Keratinocyte (primary cell): ENCODE measurements around the gene DCAF8L1. TPM values are rescaled to one million over a fixed set of nuclear protein-coding genes. Genes with fewer than 3 reads are reported as not detected.
"Not testable (repeated sequence)": the region's sequence is repeated elsewhere in the genome, so short reads cannot be mapped to it uniquely, and the experiment has no call there.

Experiments used
- DNase-seq: peaks from one replicate; pipeline ENCODE4 v3.0.0-alpha.2; 2011; ENCODE audit warnings: low read depth, missing footprints, low spot score
- FAIRE-seq: peaks from 2 replicates; lab custom pipeline; 2011; peaks lifted over from hg19 to GRCh38; lab: Jason Lieb, UNC
- H2AFZ ChIP-seq: 2 replicates; pipeline ENCODE4 v1.6.0; 2012; ENCODE audit warnings: low read length, control low read depth, inconsistent platforms; ENCODE audit not compliant: control insufficient read depth
- H3K27ac ChIP-seq: 2 replicates; pipeline ENCODE4 v1.5.1; 2011; ENCODE audit warnings: low read length; ENCODE audit not compliant: control insufficient read depth, insufficient read depth
- H3K27me3 ChIP-seq: 3 replicates; pipeline ENCODE4 v1.6.0; 2011; ENCODE audit warnings: low read length; ENCODE audit not compliant: control insufficient read depth, insufficient read depth; ENCODE audit errors: extremely low read depth
- H3K36me3 ChIP-seq, 2 experiments: 2 replicates in 1 of 2; 3 replicates in 1 of 2; pipeline ENCODE4 v1.5.1; 2011; ENCODE audit warnings: low read length in 2 of 2, mild to moderate bottlenecking in 1 of 2; ENCODE audit not compliant: control insufficient read depth in 2 of 2, insufficient read depth in 2 of 2; ENCODE audit errors: extremely low read depth in 1 of 2
- H3K4me1 ChIP-seq: 3 replicates; pipeline ENCODE4 v1.5.1; 2011; ENCODE audit warnings: low read length; ENCODE audit not compliant: control insufficient read depth, insufficient read depth; ENCODE audit errors: extremely low read depth
- H3K4me2 ChIP-seq: 3 replicates; pipeline ENCODE4 v1.6.0; 2011; ENCODE audit warnings: low read depth, low read length; ENCODE audit not compliant: control insufficient read depth, insufficient read depth; ENCODE audit errors: extremely low read depth
- H3K4me3 ChIP-seq, 3 experiments: fragments of 200-600 bp in 1 of 3; sonication (generic) in 1 of 3; 2 replicates in 2 of 3; 3 replicates in 1 of 3; pipeline ENCODE4 v1.5.1; 2011 to 2016; ENCODE audit warnings: low read length in 3 of 3, mild to moderate bottlenecking in 3 of 3, control low read depth in 2 of 3, inconsistent platforms in 1 of 3, low read depth in 1 of 3, mixed read lengths in 1 of 3, mixed run types in 1 of 3, moderate library complexity in 1 of 3; ENCODE audit not compliant: control insufficient read depth in 2 of 3, insufficient read depth in 2 of 3; ENCODE audit errors: extremely low read depth in 1 of 3
- H3K79me2 ChIP-seq: 2 replicates; pipeline ENCODE4 v1.6.0; 2012; ENCODE audit warnings: low read length; ENCODE audit not compliant: control insufficient read depth, insufficient read depth
- H3K9ac ChIP-seq: 3 replicates; pipeline ENCODE4 v1.6.0; 2011; ENCODE audit warnings: low read length; ENCODE audit not compliant: control insufficient read depth, insufficient read depth; ENCODE audit errors: extremely low read depth
- H3K9me1 ChIP-seq: 3 replicates; pipeline ENCODE4 v1.6.0; 2011; ENCODE audit warnings: low read length; ENCODE audit not compliant: control insufficient read depth, insufficient read depth; ENCODE audit errors: extremely low read depth
- H3K9me3 ChIP-seq: 2 replicates; pipeline ENCODE4 v1.5.1; 2012; ENCODE audit warnings: low read depth, low read length; ENCODE audit not compliant: control insufficient read depth
- H4K20me1 ChIP-seq: 3 replicates; pipeline ENCODE4 v1.6.0; 2011; ENCODE audit warnings: low read length; ENCODE audit not compliant: control insufficient read depth, insufficient read depth; ENCODE audit errors: extremely low read depth
- CTCF ChIP-seq, 3 experiments: IDR thresholded peaks in 1 of 3; conservative IDR thresholded peaks in 1 of 3; optimal IDR thresholded peaks in 1 of 3; 2 replicates in 2 of 3; 3 replicates in 1 of 3; pipeline versions ENCODE3 to v1.5.1; 2011; ENCODE audit warnings: low read length in 3 of 3, mild to moderate bottlenecking in 3 of 3, moderate library complexity in 2 of 3, control low read depth in 1 of 3, inconsistent platforms in 1 of 3; ENCODE audit not compliant: insufficient read depth in 2 of 3; ENCODE audit errors: extremely low read depth in 1 of 3
- EZH2 ChIP-seq: IDR thresholded peaks from one replicate; pipeline ENCODE4 v1.6.1; 2012; ENCODE audit warnings: inconsistent platforms, mild to moderate bottlenecking, low read length, moderate library complexity
- dilution Hi-C: fragments of 300-500 bp; cut with MboI; formaldehyde crosslinking; loops from one replicate; pipeline ENCODE4 v1.7.0; 2020; ENCODE audit warnings: low sequenced_read_pairs; ENCODE audit not compliant: extremely low pct_ligation_motif_present
- polyA plus RNA-seq, 5 experiments: library from polyadenylated mRNA; depleted of rRNA in 3 of 5; stranded (reverse) in 3 of 5; stranded (forward) in 1 of 5; unstranded in 1 of 5; fragments of >200 nt; gene quantifications; 1 replicate in 1 of 5; 2 replicates in 3 of 5; 3 replicates in 1 of 5; pipeline versions ENCODE4 v1.2.1 to v1.2.3, GENCODE V29; 2011 to 2012; ENCODE audit warnings: missing spikeins in 2 of 5, low read depth in 1 of 5, low replicate concordance in 1 of 5

DCAF8L1 gene
- polyA plus RNA-seq, 1 donor (not counting 4 experiments of a cell fraction or from before 2014, with no cell fraction given): not detected

- H3K9me1 ChIP-seq: no peaks in the 10 kb centered on the region
- FAIRE-seq: no peak
- H3K4me2 ChIP-seq: no peak overlapping the region
- peak overlapping the region; percentile 9 for H3K27ac ChIP-seq
- no peaks in the 10 kb centered on the region for H3K27me3 ChIP-seq
- no peaks in the 10 kb centered on the region for H3K79me2 ChIP-seq
- DNase-seq: no peak
- no peaks in the 10 kb centered on the region for H4K20me1 ChIP-seq
- no peak for TF ChIP-seq EZH2
- no peak for TF ChIP-seq CTCF (optimal IDR thresholded peaks at IDR 0.05 in 1 of 3, IDR thresholded peaks at IDR 0.05 in 1 of 3, conservative IDR thresholded peaks at IDR 0.05 in 1 of 3; ENCODE audit: extremely low read depth in 1 of 3, insufficient read depth in 2 of 3, low read length in 3 of 3)
- H2AFZ ChIP-seq: no peak overlapping the region
- peaks cover 4% of the 10 kb centered on the region for H3K4me1 ChIP-seq
- H3K36me3 ChIP-seq: no peaks in the 10 kb centered on the region
- H3K4me3 ChIP-seq: no peak overlapping the region
- dilution Hi-C loops: no loop called here
- H3K9ac ChIP-seq: no peak overlapping the region
- H3K9me3 ChIP-seq: no peaks in the 10 kb centered on the region
Measured at GRCh38 chrX:27966492-27966891, 14.8 kb downstream of the DCAF8L1 start.

- not testable (repeated sequence) for H3K36me3 ChIP-seq
Measured at GRCh38 chrX:27965348-27965747, 15.9 kb downstream of the DCAF8L1 start.

GRCh38 chrX:27964432-27964831 is 16.8 kb downstream of the DCAF8L1 start:
- H4K20me1 ChIP-seq: no peaks in the 10 kb centered on the region
- no peak overlapping the region for H3K27ac ChIP-seq
- H3K27me3 ChIP-seq: no peaks in the 10 kb centered on the region
- no peaks in the 10 kb centered on the region for H3K36me3 ChIP-seq
- DNase-seq (no peak), FAIRE-seq (no peak)
- dilution Hi-C loops: no loop called here
- no peaks in the 10 kb centered on the region for H3K9me1 ChIP-seq
- H3K79me2 ChIP-seq: no peaks in the 10 kb centered on the region
- no peak overlapping the region for H3K4me2 ChIP-seq
- peaks cover 4% of the 10 kb centered on the region for H3K4me1 ChIP-seq
- H3K9ac ChIP-seq: no peak overlapping the region
- H3K9me3 ChIP-seq: no peaks in the 10 kb centered on the region
- H2AFZ ChIP-seq: no peak overlapping the region
- H3K4me3 ChIP-seq: no peak overlapping the region
- TF ChIP-seq CTCF (optimal IDR thresholded peaks at IDR 0.05 in 1 of 3, IDR thresholded peaks at IDR 0.05 in 1 of 3, conservative IDR thresholded peaks at IDR 0.05 in 1 of 3; ENCODE audit: extremely low read depth in 1 of 3, insufficient read depth in 2 of 3, low read length in 3 of 3) (no peak), EZH2 (no peak)

More at GRCh38 chrX:27965348-27965747, 15.9 kb downstream of the DCAF8L1 start:
- H3K27me3 ChIP-seq, H3K27ac ChIP-seq, H3K4me3 ChIP-seq, H3K9ac ChIP-seq, H3K79me2 ChIP-seq, H4K20me1 ChIP-seq, H3K4me1 ChIP-seq, FAIRE-seq, dilution Hi-C loops, H3K9me1 ChIP-seq, H3K9me3 ChIP-seq, DNase-seq, H2AFZ ChIP-seq, H3K4me2 ChIP-seq: not testable (repeated sequence)

GRCh38 chrX:27960410-27960809 is 20.8 kb downstream of the DCAF8L1 start:
- H3K27me3 ChIP-seq, dilution Hi-C loops, H3K9ac ChIP-seq, H3K9me3 ChIP-seq, H3K4me1 ChIP-seq, H3K27ac ChIP-seq, H4K20me1 ChIP-seq, H3K36me3 ChIP-seq, H3K4me3 ChIP-seq, H3K4me2 ChIP-seq, H3K79me2 ChIP-seq, H2AFZ ChIP-seq, FAIRE-seq, DNase-seq, H3K9me1 ChIP-seq: not testable (repeated sequence)
